ENCODE results near the gene OSTC.

- no peak for TF ChIP-seq POLR2AphosphoS5 (IDR thresholded peaks at IDR 0.05; ENCODE audit: low read depth, low read length)
- TF ChIP-seq TAF1 (IDR thresholded peaks at IDR 0.05; ENCODE audit: borderline replicate concordance, insufficient read depth, low read length) = no peak
- TF ChIP-seq, protein P1, sequence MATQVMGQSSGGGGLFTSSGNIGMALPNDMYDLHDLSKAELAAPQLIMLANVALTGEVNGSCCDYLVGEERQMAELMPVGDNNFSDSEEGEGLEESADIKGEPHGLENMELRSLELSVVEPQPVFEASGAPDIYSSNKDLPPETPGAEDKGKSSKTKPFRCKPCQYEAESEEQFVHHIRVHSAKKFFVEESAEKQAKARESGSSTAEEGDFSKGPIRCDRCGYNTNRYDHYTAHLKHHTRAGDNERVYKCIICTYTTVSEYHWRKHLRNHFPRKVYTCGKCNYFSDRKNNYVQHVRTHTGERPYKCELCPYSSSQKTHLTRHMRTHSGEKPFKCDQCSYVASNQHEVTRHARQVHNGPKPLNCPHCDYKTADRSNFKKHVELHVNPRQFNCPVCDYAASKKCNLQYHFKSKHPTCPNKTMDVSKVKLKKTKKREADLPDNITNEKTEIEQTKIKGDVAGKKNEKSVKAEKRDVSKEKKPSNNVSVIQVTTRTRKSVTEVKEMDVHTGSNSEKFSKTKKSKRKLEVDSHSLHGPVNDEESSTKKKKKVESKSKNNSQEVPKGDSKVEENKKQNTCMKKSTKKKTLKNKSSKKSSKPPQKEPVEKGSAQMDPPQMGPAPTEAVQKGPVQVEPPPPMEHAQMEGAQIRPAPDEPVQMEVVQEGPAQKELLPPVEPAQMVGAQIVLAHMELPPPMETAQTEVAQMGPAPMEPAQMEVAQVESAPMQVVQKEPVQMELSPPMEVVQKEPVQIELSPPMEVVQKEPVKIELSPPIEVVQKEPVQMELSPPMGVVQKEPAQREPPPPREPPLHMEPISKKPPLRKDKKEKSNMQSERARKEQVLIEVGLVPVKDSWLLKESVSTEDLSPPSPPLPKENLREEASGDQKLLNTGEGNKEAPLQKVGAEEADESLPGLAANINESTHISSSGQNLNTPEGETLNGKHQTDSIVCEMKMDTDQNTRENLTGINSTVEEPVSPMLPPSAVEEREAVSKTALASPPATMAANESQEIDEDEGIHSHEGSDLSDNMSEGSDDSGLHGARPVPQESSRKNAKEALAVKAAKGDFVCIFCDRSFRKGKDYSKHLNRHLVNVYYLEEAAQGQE (IDR thresholded peaks at IDR 0.05; ENCODE audit: insufficient read depth in 1 of 2, low read depth in 2 of 2, low read length in 2 of 2) = no peak
- TF ChIP-seq SIN3A (IDR thresholded peaks at IDR 0.05; ENCODE audit: borderline replicate concordance, insufficient read depth, low read length) = no peak
These were observed 58.8 kb downstream of the OSTC start for GRCh38 chr4:108709234-108709633.

Data from PFSK-1 (cell line).